ENCODE results near the gene ZNF677.

ZNF677 gene

GRCh38 chr19:53195265-53195903 is 59.3 kb downstream of the ZNF677 start:
- TF ChIP-seq FOXP2 (optimal IDR thresholded peaks at IDR 0.05; ENCODE audit: borderline replicate concordance, extremely low read depth, extremely low read length, insufficient read depth) (no peak), POLR2AphosphoS5 (IDR thresholded peaks at IDR 0.05; ENCODE audit: low read depth, low read length) (no peak), SIN3A (IDR thresholded peaks at IDR 0.05; ENCODE audit: borderline replicate concordance, insufficient read depth, low read length) (no peak), REST (IDR thresholded peaks at IDR 0.05; ENCODE audit: insufficient read depth in 1 of 2, low read depth in 2 of 2, low read length in 2 of 2) (no peak), TAF1 (IDR thresholded peaks at IDR 0.05; ENCODE audit: borderline replicate concordance, insufficient read depth, low read length) (no peak)

- TF ChIP-seq REST (IDR thresholded peaks at IDR 0.05; ENCODE audit: insufficient read depth in 1 of 2, low read depth in 2 of 2, low read length in 2 of 2), result no peak
- no peak for TF ChIP-seq SIN3A (IDR thresholded peaks at IDR 0.05; ENCODE audit: borderline replicate concordance, insufficient read depth, low read length)
- no peak for TF ChIP-seq TAF1 (IDR thresholded peaks at IDR 0.05; ENCODE audit: borderline replicate concordance, insufficient read depth, low read length)
- no peak for TF ChIP-seq FOXP2 (optimal IDR thresholded peaks at IDR 0.05; ENCODE audit: borderline replicate concordance, extremely low read depth, extremely low read length, insufficient read depth)
- TF ChIP-seq POLR2AphosphoS5 (IDR thresholded peaks at IDR 0.05; ENCODE audit: low read depth, low read length), result no peak
These were observed 61.0 kb downstream of the ZNF677 start for GRCh38 chr19:53193535-53194222.

- TF ChIP-seq REST (IDR thresholded peaks at IDR 0.05; ENCODE audit: insufficient read depth in 1 of 2, low read depth in 2 of 2, low read length in 2 of 2) (no peak), POLR2AphosphoS5 (IDR thresholded peaks at IDR 0.05; ENCODE audit: low read depth, low read length) (no peak), SIN3A (IDR thresholded peaks at IDR 0.05; ENCODE audit: borderline replicate concordance, insufficient read depth, low read length) (no peak), FOXP2 (optimal IDR thresholded peaks at IDR 0.05; ENCODE audit: borderline replicate concordance, extremely low read depth, extremely low read length, insufficient read depth) (no peak), TAF1 (IDR thresholded peaks at IDR 0.05; ENCODE audit: borderline replicate concordance, insufficient read depth, low read length) (no peak)
These were observed 61.7 kb downstream of the ZNF677 start, which contains the start of gene ZNF665 for GRCh38 chr19:53192771-53193534. TSS of gene ZNF665 (minus strand) at chr19:53193358. CDS start at chr19:53182898, 10,460 bp downstream.

DNA sequence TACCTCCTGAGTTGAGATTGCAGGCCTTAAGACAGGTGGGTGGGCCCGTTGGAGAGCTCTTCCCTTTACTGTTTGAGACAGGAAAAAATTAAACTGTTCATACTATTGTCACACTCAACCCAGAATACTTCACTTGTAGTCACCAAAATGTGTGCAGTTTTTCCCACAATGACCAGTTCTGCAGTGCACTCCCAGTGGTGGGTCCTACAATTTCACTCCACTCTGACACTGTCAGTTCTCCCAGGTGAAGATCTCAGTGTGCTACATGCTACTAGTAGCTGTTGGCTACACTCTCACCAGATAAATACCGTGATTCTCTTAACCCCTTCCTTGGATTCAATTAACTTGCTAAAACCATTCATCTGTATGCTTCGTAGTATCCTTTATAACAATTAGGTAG is 64.4 kb downstream of the ZNF677 start:
- TF ChIP-seq POLR2AphosphoS5 (IDR thresholded peaks at IDR 0.05; ENCODE audit: low read depth, low read length) (no peak), FOXP2 (optimal IDR thresholded peaks at IDR 0.05; ENCODE audit: borderline replicate concordance, extremely low read depth, extremely low read length, insufficient read depth) (no peak), TAF1 (IDR thresholded peaks at IDR 0.05; ENCODE audit: borderline replicate concordance, insufficient read depth, low read length) (no peak), SIN3A (IDR thresholded peaks at IDR 0.05; ENCODE audit: borderline replicate concordance, insufficient read depth, low read length) (no peak), REST (IDR thresholded peaks at IDR 0.05; ENCODE audit: insufficient read depth in 1 of 2, low read depth in 2 of 2, low read length in 2 of 2) (no peak)

Measured in PFSK-1 (cell line).